GDM1 (cell line): ENCODE results near the gene FNDC3B.

ENCODE experiments used
- DNase-seq: peaks from one replicate; lab custom pipeline; 2025; lab: John Stamatoyannopoulos, UW

Gene FNDC3B

DNA sequence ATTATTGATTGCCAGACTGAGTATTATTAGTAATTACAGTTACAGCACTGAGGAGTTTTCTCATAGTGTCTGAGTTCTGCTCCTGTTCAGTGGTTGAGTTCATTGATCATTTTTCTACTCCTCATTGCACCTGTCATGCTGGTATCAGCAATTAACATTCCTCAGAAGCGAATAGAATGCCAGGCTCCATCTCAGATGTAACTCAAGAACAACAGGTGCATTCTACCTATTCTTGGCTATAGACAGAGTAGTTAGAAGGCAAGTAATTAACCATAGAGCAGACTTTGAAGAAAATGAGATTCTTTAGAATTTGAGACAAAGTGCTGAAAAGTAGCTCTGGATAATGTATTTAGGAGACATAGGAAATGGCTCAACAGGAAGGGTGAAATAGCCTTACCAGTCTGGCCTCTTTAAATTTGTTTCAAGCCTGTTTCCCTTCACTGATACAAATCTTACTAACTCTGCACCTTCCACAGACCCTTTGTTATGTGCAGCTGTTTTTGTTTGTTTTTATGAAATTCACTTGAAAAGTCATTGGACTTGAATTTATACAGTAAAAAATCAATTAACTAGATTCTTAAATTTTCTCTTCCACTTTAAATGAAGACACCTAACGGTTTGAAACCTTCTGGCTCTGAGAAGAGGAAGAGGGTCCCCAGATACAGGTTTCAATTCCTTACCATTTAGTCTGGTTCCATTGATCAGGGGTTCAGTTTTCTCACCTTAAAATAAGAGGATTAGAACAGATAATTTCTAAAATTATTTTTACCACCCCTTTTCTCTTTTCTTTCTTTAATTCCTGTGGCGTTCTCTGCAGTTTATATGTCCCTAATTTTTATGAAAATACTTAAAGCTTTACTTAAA is 109.6 kb downstream of the FNDC3B start:
- no peak for DNase-seq

DNA sequence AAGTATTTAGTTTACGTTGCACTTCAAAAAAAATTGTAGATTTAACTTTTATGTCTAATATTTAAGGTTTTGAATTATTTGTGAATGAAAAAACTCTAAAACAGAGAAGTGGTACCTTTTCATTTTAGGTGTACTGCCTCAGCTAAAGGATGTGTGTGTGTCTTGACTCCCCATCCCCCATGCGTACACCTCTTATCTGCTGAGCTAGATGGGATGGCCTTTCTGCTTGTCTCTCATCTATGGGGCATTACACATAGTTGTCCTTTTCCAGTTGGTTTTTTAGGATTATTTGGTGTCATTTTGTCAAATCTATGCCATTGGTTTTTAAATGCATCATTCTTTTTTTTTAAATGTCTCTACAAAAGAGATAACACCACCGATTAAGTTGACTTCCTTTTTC is 110.9 kb downstream of the FNDC3B start:
- no peak for DNase-seq

DNA sequence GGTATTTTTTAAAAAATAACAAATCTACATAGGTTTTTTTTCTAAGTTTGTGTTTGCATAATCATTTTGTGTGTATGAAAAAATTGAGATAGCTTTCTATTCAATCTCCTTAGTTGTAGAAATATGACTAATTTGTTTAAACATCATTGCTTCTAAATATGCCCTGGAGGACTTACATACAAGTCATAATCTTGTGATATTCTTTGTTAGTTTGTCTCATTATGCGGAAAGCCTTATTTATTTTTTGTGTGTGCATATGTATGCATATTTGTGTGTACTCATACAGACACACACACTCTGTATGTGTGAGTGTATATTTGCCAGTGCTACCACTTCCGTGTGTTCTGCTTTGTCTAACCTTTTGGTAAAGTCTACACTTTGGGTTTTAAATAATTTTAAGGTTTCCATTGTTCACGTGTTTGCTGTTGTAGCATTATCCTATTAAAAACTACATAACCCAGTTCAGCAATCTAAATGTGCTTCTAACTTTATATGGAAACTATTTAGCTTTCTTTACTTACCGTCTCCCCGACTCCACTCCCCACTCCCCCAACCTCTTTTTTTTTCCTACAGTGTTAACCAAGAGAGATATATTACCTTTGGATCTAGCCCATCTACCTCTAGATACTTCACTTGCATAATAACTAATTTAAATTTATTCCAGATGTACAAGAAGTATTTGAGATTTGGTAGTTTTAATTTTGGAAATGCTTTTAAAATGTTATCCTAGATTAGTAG is 111.7 kb downstream of the FNDC3B start:
- no peak for DNase-seq

DNA sequence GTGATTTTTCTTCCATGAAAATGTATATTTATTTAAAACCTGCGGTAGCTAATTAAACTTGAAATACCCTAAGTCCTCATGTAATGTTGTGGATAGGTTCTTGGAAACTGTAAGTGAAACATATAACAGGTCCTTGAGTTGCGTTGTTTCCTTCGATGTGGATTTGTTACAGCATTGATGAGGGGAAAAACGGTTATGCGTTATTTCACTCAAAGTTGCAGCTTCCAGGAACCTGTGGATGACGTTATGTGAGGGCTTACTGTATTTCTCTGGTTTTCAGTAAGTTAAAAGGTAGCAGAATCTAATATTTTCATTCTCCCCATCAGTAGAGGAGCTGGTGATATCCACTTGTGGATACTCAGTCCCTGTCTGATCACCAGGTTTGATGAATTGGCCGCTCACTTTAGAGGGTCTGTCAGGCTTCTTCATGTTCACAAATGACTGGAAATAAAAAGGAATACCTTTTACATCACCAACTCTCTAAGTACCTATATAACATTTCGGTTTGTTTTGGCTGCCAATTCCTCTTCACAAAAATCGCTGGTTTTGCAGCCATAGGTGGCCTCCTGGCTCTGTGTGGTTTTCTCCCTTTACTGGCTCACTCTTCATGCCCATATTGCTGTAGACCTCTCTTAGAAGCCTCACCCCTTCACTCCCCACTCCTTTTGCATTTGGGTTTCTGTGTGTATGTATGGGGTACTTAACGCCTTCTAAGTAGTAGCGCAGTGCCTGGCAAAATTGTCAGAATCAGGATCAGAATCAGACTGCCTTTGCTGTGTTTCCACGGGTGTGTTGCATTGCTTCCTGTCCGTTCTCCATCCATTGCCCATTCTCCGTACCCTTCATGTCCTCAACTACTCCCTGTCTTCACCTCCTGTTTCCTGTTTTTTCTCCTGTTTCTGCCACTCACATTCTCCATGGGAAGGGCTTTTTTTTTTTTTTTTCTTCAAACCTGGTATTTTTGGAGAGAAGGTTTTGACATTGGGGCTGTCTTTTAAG is 112.6 kb downstream of the FNDC3B start:
- no peak for DNase-seq

DNA sequence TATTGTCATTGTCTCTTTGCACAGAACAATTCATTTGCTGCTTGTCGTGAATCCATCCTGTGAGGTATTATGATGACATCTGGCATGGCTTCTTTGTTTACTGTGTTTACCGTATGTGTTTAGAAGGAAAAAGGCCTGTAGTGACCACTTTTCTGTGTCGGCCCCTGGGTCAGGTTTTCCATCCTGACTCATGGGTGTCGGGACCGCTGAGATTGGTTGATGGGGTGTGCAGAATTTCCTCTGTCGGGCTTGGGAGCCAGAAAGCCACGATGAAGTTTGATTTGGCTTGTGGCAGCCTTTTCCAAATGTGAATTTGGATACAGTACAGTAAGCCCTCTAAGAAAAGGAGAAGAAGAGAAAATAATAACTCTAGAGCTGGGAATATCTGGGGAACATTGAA is 113.5 kb downstream of the FNDC3B start:
- no peak for DNase-seq

DNA sequence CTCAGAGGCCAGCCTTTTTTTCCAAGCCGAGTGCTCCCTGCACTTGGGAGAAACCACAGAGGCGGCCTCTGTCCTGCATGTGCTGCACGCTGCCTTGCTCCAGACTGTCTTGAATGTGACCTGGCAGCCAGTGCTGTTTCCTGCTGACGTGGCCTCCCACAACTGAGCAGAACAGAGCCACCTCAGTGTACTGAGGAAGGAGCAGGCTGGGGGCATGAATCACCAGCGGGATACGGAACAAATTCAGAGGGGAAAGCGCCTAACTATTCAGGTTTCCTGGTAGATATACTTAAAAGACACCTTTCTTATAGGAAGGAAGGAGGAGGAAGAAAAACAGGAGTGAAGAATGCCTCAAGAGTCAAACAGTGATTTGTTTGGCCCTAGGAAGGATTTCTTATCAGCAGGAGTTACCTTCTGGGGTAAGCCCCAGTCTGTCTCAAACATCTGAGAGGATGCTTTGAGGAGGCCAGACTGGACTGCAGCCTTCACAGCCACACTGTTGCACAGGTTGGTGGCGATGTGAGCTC is 114.0 kb downstream of the FNDC3B start:
- peak; percentile 77 for DNase-seq

DNA sequence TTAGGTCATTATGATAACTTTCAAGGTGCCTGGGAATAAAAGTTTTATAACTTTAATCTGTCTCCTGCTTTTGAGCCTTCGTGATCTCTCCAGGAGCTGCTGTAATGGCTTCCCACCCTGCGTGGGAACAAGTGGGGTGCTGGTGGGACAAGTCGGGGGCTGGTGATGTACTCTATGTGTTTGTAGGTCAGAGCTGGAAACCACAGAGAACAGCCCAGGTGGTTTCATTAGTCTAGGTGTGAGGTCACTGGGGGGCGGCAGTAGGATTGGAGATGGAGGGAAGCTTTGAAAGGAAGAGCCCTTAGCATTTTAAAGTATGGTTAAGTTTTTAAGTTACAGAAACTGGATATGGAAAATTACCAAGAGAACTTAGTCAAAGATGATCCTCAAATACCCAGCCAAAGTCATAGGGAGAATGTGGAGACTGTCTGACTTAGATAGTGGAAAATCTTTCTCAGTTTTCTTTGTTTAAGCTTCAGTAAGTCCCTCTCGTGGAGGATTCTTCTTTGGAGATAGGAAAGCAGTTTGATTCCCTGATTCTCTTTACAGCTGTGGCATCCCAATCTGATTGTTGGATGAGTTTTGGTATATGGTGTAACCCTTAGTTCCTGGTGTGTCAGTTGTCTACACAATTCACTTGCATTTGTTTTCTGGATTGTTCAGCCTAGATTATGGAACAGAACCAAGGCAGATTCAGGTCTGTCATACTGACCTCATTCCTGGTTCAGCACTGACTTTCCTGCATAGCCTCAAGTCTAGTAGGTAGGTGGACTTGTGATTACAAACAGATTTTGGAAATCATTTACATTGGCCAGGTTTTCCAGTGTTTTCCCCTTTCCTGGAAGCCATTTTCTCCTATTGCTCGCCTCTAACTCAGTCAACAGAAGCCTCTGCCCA is 115.6 kb downstream of the FNDC3B start:
- DNase-seq: no peak

DNA sequence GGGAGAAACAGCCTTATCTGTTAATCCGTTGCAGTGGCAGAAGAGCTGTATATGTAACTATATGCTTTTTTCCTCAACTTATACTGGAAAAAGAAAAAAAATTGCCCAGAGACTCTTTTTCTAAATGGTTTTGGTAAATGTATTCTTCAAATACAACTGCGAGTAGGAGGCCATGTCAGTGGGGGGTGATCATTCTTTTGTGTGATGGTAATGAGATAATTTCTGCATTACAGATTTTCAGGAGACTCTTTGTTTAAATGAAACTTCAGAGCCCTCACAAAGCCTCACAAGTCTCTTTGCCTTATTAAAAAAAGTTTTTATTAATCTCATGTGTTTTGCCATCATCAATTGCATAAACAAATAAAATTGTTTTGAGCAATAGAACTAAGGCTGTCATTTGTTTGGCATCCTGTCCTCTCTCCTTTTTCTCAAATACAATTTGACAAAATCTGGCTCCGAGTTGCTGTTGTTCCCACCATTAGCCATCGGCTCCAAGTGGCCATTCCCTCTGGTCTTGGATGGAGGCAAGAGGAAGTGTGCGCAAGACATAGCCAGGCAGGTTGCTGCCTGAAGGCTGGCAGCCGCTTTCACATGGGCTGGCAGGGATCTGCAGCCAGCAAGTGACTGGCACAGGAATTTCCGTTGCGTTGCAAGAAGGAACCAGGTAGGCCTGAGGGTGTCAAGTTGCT is 116.7 kb downstream of the FNDC3B start:
- no peak for DNase-seq

DNA sequence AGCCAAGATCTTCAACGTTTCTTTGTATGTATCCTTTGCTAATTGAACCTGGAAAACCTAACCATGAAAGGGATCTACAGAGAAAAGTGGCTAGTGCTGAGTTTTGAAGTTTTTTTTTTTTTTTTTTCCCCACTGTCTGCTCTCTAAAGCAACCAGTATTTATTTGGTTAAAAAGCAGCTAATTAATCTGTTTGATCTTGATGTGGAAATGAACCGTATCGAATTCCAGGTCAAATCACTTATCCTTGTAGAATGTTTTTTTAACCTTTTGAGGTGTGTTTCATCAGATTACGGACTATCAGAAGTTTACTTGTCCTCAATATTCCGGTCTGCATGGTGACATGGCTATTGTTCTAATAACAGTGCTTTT is 117.2 kb downstream of the FNDC3B start:
- no peak for DNase-seq

DNA sequence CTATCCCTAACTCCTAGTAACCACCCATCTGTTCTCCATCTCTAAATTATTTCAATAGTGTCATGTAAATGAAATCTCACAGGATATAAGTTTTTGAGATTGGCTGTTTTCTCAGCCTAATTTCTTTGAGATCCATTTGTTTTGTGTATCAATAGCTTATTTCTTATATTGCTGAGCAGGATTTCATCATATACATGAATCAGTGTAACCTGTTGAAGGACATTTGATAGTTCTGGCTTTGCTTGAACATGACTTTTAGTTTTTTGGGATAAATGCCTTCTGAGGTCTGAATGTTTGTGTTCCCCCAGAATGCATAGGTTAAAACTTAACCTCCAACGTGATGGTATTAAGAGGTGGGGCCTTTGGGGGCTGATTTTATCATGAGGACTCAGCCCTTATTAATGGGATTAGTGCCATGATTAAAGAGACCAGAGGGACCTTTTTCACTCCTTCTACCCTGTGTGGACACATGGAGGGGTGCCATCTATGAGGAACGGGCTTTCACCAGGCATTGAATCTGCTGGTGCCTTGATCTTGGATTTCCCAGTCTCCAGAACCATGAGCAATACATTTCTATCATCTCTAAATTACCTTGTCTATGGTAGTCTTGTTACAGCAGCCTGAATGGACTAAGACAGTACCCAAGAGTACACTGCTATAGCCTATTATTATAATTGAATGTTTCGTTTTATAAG is 118.3 kb downstream of the FNDC3B start:
- DNase-seq: no peak

DNA sequence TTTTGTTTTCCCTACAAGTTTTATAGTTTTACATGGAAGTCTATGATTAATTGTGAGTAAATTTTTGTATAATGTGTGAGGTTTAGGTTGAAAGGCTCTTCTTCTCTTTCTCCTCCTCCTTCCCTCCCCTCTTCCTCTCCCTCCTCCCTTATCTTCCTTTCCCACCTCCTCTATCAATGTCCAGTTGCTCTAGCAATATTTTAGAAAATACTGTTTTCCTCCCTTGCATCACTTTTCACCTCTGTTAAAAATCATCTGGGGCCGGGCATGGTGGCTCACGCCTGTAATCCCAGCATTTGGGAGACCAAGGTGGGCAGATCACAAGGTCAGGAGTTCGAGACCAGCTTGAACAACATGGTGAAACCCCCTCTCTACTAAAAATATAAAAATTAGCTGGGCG is 119.4 kb downstream of the FNDC3B start:
- no peak for DNase-seq

DNA sequence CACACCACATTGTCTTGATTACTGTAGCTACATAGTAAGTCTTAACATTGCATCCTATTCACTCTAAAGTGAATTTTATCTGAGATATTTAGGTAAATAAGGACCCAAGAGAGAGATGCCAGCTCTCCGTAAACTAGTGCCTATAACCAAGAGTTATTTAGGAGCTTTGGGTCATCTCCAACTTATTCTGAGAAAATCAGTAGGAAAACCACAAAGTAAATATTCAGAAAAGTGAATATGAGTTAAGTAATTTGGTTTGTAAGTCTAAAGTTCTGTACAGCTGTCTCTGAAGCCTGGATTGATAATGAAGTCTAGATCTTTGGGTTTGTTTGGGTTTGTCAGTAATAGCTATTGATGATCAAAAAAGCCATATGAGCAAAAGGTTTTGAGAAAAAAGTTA is 120.0 kb downstream of the FNDC3B start:
- no peak for DNase-seq

DNA sequence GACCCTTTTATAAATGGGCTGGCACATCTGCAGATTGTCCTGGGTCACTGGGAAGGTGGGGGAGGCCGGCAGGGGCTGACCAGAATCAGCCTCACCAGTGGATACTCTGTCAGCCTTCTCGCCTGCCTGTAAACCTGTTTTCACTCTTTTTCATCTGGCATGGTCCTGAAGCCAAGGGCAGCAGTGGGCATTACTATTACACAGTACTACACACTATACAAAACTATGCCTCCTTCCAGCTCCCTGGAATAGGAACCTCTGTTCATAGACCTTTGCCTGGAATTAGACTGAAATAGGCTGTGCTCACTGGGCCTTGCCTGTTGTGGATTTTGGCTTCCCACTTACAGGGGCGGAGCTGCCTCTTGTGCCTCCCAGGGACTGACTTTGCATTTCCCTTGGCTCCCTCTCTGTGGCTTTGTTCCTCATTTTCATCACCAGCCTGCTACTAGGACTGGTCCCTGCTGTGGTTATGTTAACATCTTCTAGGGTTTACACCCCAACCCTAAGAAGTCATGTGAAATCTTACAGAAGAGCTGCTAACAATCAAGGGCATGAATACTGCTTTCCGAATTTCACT is 120.7 kb downstream of the FNDC3B start:
- peak; percentile 55 for DNase-seq

DNA sequence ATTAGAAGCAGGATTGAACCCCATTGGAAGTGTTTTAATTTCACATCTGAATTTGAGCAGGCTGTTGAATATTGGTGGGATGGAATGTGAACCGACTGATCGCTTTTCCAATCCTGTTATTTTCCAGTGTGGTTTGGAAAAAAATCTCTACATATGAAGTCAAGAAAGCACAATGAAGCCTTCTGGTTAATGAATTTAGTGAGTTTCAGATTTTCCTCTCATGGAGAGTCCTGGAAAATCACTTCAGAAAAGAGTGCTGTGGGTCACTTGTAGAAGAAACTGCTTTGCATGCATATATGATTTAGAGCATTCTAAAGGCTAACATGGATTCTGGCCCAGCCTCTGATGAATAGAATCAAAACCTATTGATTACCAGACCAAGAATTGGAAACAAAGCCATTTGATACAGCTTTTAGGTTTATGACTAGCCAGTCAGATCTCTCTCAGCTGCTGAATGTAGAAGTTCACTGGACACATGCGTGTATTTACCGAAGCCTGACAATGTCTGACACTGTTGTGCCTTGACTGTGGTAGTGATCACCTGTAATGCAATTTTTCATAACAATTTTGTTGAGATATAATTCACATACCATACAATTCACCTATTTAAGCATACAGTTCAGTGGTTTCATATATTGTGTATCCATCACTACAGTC is 121.9 kb downstream of the FNDC3B start:
- DNase-seq: no peak

DNA sequence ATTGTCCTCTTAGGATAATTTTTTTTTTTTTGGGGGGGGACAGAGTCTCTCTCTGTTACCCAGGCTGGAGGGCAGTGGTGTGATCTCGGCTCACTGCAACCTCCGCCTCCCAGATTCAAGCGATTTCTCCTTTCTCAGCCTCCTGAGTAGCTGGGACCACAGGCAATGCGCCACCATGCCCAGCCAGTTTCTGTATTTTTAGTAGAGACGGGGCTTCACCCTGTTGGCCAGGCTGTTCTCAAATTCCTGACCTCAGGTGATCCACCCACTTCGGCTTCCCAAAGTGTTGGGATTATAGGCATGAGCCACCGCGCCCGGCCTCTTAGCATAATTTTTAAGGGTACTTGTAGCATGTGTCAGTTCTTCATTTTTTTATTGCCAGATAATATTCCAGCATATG is 122.6 kb downstream of the FNDC3B start:
- DNase-seq: no peak

DNA sequence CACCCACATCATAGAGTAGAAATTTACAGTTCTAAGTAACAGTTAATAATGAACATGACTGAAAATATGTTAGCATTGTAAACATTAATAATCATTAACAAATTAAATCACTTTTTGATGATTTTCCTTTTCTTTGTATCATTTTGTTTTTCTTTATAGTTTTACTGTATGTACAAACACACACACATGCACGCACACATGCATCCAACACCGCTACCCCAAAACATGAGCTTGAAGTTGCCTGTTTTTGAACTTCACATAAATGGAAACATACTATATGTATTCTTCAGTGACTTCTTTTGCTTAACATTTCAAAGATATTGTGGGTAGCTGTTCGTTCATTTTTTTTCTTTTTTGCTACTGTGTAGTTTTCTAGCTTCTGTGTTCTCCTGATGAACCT is 123.9 kb downstream of the FNDC3B start:
- DNase-seq: no peak

DNA sequence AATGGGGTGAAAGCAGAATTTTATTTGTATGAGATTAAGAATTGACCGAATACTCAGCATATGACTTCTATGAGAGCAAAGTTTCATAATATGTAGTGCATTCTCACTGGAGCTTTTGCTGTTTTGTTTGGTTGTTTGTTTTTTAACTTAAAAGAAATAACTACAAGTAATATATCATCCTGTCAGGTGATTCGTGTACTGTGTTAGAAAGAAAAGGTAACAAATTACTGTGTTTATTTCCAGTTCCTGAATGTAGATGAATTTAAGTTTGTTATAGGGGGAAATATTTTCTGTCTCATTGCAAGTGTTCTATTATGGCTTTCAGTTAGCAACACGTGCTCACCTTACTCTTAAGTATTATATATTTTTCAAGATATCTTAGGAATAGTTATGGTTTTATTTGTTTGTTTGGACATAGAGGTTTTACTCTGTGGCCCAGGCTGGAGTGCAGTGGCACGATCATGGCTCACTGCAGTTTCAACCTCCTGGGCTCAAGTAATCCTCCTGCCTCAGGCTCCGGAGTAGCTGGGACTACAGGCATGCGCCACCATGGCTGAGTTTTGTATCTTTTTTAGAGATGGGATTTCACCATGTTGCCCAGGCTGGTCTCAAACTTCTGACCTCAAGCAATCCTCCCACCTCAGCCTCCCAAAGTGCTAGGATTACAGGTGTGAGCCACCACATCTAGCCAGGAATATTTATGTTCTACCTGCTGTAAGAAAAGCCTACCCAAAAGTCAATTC is 125.4 kb downstream of the FNDC3B start:
- DNase-seq: no peak

DNA sequence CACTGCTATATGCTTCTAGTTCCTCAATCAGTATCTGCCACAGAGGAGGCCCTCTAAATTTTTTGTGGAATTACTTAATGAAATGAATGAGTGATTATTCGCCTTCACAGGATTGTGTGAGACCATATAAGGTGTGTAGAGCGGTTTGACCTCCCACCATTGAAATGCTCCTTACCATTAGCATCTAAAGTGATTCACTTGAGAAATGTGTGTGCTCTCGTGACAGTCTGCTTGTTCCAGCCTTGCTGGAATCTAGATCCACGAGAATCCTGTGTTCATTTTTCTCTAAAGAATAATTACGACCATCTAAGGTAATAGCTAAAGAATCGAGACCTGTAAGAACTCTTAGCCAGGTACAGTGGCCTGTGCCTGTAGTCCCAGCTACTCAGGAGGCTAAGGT is 126.9 kb downstream of the FNDC3B start:
- no peak for DNase-seq
